GM21381 (cell line): ENCODE results near the gene RYK.

Experiments
- ATAC-seq: cut with Tn5 transposase; IDR thresholded peaks from one replicate; pipeline ENCODE4 v1.9.1; 2021; ENCODE audit warnings: mild to moderate bottlenecking, moderate library complexity; ENCODE audit not compliant: unreplicated experiment

The RYK gene

DNA sequence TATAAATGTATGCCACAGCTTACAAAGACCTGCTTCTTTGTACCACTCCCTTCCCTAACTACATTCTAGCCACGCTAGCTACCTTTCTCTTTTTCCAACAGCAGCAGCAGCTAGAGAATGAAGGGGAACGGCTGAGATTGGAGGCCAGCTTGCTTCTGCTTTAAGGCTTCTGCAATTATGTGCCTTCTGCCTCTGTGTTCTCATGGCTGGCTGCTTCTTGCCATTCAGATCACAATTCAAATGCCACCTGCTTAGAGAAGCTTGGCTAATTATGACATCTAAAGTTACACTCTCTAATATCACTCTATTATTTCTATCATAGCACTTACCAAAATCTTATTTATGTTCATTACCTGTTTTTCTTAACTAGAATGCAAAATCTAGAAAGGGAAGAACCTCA lies 95.2 kb downstream of the RYK start:
- ATAC-seq: no peak

DNA sequence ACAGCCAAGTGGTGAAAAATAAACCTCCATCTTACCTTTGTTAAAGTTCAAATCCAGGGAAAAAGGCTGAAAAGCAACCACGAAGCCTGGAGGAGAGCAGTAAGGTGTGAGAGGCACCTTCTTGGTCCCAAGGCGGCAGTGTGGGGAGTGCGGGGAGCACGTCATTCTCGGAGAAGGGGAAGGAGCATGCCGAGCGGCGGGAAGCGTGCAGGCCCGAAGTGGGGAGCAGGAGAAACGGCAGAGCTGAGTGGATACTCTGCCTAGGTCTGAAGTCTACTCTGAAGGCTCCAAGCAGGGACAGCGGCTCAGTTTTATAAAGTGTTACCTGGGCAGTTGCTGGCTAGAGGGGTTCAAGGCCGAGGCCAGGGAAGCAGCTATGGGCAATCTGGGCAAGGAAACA lies 96.9 kb downstream of the RYK start:
- no peak for ATAC-seq

DNA sequence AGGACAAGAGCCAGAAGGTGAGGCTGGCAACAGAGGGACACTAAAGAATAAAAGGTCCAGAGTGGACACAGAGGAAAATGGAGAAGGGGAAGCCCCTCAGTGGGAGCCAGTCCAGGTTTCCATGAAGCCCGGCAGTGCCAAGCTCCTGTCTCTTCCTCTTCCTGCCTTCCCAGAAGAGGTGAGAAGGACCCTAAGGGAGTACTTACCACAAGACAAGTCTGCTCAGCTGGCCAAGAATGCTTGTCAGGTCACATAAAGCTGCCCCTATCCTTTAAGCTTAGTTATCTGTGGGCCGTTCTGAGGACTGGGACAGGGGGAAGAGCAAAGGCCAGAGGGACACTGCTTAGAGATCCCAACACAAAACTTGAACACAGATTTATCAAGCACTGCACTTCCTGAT lies 100.2 kb downstream of the RYK start:
- no peak for ATAC-seq

DNA sequence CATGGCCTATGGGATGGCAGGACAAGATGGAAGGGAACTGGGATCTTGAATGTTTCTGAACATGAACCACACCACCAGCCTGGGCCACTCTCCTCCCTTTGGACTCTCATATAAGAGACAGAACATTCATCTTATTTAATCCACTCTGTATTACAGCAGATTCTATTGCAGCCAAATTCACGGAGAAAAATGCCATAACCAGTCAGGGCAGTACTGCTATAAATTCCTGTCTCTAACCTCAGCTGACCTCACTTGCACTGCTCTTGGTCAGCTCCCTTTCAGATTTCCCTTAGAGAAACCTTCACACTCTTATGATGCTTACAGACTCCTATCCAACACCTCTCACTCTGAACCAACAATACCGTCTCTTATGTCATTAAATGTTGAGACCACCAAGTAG lies 101.4 kb downstream of the RYK start:
- ATAC-seq: no peak

DNA sequence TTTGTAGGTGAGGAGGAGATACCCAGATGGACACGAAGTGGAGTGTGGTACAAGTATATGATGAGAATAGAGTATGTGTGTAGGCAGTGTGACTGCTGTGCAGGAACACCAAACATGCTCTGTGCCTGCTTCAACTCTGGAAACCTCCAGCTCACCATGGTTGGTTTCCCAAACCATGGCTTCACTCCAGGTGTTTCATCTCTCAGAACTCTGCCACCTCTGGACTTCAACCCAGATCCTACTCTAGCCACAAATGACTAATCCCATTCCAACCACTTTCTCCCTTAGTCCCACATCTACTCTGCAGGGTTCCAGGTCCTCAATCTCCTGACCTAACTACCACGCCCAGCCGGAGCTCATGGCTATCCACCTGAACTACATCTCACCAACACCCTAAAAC lies 102.1 kb downstream of the RYK start:
- ATAC-seq: no peak

DNA sequence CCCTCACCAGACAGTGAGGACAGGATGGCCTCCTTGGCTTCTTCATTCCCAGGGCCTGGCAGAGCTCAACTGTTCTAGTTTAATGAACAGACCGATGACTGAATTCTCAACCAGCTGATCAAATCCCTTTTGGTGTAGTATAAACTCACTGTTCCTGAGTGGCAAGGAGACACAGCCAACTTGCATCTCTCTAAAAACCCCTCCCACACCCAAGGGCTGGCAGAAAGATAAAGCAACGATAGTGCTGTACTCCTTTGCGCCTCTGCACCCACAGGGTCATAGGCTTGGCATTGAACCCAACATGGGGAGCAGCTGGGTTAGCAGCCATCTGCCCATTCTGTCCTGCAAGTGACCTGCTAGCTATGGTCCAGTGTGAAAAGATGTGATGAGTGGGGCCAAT lies 103.2 kb downstream of the RYK start:
- no peak for ATAC-seq

DNA sequence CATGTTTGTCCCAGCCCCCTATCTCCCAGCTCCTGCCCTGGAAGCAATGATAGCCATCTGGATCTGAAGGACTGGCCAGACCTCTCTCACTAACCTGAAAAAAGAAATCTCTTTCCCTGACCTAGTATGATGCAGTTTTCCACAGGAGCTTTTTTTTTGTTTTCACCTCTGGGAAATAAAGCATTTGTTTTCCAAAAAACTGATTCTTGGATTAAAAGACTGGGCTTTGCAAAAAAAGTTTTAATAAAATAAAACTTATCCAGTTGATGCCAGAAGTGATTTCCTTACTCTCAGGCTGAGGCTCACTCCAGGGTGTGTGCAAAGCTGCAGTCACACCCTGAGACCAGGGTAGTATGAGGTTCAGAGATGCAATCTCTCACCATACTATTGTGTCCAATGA lies 104.0 kb downstream of the RYK start:
- ATAC-seq: no peak

DNA sequence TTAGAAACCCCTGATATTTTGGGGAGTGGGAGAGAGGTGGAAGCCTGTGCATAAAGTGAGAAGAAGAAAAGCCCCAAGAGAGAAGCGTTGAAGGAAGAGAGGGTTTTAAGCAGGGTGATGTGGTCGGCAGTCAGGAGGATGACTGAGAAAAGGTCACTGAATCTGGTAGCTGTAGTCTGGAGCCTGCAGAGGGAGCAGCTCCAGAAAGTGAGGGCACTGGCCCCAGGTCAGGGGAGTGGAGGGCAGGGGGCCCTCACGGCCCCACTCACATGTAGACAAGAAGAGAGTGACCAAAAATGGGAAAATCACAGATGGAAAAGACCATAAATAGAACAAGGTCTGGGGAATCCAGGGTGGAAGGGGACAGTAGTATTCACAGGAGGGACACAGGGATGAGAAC lies 105.5 kb downstream of the RYK start:
- no peak for ATAC-seq

DNA sequence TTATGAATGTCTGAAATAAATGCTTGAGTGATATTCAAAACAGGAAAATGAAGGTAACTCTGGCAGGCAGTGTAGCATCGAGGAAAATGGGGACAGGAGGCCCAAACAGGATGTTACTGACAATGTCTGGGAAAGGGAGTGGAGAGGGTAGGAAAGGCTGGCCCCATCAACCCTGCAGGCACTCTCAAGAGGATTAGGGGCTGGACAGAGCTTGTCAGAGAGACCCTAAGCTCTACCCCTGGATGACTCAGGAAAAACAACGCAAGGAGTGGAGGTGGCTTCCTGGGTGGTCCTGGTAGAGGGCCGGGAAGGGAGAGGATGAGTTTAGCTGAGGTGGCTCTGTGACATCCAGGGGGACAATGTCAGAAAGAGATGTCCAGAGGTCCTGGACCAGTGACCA lies 106.0 kb downstream of the RYK start:
- no peak for ATAC-seq

DNA sequence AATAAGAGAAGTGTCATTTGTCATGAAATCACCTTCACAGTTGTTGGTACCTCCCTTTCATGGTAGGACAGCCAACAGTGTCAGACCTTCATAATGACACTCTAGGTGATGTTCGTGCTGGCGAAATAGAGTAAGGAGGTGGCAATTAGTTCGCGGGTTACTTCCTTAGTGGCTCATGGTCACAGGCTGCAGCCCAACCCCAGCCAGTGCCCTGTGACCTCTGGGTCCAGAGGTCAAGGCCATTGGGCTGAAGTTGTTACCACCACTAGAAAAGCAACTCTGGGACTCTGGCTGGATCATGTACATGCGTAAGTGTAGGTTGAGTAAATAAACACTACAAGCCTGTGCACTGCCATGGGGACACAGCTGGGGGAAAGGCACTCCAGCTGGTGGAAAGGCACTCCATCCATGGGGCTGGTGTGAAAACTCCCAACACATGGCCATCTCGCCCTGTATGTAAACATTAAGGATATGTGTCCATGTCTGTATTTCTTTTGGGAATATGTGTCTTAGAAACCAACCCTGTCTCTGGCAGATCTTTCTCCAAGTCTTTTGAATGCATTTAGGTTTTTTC lies 106.7 kb downstream of the RYK start:
- no peak for ATAC-seq

DNA sequence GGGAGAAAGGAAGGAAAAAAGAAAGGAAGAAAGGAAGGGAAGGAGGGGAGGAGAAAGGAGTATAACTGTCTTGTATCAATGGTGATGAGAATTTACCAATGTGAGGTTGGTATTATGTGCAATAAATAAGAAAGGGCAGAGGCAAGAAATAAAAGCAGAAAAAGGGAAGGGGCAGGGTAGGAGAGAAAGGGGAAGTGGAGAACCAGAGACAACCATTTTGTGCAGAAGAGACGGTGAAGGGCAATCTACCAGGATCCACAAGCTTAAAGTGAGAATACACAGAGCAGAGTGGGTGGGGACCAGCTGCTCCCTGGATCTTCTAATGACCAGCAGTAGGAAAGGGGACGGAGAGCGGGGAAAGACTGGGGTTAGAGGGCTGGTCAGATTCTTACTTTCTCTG lies 114.1 kb downstream of the RYK start:
- no peak for ATAC-seq

DNA sequence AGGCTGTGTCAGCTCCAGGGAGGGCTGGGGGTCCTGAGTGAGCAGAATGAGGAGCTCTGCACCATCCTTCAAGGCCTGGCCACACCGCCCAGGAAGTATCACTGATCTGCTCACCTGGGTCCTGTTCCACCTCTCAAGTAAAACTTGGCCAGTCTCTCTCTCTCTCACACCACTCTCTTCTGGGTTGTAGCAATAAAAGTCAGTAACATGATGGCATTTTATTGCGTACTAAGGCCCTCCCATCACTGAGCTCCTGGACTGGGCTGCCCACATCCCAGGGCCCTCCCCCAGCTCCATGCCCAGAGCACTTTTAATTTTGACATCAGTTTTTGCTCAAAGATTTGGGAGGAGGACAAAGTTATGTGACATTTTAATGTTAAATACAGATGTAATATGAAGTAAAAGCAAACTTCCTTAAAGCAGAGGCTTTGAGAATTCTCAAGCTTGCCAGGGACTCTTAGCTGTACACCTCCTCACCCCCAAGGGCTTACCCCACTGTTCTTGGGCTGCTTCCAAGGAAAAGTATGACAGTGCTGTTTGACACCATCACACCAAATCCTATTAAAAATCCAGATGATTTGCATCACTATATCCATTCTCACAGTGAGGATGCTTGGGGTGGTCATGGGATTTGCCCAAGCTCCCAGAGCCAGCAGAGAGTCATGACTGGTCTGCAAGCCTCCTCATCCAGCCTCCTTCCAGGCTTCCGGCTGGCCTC lies 115.8 kb downstream of the RYK start:
- no peak for ATAC-seq

DNA sequence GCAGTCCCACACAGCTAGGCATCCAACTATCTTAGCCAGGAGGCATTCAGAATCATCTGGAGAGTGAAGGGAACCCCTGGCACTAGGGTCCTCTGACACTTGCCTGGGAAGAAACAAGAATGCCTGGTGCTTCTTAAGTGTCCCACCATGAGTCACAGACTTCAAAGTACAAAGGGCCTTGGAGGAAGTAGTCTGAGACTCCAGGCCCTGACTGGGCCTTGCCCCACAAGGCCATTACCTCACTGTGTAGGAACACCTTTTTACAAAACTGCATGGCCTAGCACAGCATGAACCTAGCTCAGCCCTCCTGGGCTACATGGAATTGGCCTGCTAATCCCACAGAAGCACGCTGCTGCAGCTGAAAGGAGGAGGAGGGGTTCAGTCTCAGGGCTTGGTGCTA lies 116.4 kb downstream of the RYK start:
- no peak for ATAC-seq

DNA sequence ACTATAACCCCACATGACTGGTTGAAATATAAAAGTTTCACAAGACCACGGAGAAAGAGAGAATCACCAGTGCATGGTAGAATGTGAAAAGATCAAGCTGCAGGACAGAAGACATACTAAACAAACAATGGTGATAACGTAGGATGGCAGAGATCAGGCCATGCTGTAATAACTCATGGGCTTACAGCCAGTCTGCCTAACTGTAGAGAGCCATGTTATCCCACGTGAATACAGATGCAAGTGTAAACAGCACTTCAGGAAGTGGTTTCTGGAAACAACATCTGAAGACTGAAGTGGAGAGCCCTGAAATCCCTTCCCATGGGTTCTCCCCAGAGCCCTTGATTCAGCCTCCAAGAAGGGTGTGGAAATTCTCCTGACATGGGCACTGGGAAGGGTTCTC lies 117.7 kb downstream of the RYK start:
- no peak for ATAC-seq

DNA sequence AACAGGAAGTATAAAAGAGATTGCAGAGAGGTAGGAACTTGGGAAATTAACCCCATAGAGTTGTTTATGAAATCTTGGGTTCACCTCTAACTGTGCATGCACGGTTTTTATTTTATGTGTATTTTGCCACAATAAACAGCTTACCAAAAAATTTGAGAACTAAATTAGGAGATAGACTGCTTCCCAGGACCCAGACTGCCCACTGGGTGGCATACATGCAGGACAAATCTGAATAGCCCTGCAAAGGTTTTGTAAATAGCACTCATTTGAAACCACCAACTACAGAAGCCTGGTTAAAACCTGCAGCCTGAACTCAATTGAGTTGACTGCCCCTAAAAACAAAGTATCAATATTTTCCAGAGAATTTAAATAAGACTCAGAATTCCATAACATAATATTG lies 124.5 kb downstream of the RYK start:
- no peak for ATAC-seq

DNA sequence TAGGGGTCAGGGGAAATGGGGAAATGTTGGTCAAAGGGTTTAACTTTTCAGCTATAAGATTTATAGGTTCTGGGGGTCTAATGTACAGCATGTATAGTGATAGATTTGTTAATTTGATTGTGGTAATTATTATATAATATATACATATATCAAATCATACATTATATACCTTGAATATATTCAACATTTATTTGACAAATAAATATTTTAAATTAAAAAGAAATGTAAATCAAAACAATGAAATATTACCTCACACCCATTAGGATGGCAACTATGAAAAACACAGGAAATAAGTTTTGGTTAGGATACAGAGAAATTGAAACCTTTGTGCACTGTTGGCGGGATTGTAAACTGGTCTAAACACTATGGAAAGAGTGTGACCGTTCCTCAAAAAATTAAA lies 135.9 kb downstream of the RYK start:
- ATAC-seq: no peak

DNA sequence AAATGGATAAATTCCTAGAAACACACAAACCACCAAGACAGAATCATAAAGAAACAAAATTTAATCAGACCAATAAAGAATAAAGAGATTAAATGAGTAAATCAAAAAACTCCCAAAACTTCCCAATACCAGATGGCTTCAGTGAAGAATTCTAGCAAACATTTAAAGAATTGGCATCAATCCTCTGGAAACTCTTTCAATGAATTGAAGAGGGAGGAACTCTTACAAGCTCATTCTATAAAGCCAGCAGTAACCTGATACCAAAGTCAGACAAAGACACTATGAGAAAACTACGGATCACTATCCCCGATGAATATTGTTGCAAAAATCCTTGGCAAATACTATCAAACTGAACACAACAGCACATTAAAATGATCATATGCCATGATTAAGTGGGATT lies 139.0 kb downstream of the RYK start:
- ATAC-seq: no peak

DNA sequence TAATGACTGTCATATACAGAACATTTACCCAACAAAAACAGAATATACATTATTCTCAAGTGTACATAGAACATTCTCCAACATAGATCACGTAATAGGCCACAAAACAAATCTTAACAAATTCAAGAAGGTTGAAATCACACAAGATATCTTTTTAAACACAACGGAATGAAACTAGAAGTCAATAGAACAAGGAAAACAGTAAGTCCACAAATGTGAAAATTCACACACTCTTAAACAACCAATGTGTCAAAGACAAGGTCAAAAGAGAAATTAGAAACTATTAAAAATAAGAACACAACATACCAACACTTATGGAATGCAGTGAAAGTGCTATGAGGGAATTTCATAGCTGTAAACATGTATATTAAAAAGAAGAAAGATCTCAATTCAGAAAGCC lies 139.7 kb downstream of the RYK start:
- ATAC-seq: no peak
